NCI-H446 treated with DMSO at 0.1 percent for 48 hours (cell line): ENCODE results near the gene LRRC15.

Source experiments
- DNase-seq: peaks from one replicate; lab custom pipeline; 2025; lab: John Stamatoyannopoulos, UW

The LRRC15 gene

DNA sequence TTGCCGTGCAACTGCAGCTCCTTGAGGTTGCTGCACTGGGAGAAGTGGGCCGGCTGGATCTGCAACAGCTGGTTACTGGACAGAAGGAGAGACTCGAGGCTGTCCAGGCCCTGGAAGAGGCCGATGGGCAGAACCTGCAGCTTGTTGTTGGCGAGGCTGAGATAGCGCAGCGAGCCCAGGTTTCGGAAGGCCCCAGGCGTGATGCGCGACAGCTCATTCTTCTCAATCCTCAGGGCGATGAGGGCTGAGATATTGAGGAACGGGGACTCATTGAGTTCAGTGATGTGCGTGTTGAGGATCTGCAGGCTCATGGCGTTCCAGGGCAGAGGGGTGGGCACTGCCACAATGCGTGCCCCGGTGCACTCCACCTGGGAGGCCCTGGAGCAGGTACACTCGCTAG, 9.0 kb downstream of the LRRC15 start:
- no peak for DNase-seq

DNA sequence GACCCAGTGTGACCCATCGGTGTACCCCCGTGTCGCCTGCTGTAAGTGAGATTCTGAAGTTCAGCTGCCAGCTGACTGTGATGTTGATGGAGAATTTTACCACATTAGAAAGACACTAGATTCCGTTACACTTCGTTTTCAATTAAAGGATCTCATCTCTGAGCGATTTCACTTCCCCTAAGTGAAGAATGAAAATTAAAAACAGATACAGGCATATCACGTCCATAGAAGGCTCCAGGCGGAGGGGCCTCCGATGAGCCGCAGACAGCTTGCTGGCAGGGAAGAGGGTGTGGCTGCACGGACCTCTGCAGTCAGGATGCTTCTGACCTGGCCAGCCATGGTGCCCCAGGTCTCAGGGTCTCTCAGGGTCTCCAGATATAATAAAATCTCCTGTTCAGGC, 11.9 kb downstream of the LRRC15 start:
- DNase-seq, result no peak

DNA sequence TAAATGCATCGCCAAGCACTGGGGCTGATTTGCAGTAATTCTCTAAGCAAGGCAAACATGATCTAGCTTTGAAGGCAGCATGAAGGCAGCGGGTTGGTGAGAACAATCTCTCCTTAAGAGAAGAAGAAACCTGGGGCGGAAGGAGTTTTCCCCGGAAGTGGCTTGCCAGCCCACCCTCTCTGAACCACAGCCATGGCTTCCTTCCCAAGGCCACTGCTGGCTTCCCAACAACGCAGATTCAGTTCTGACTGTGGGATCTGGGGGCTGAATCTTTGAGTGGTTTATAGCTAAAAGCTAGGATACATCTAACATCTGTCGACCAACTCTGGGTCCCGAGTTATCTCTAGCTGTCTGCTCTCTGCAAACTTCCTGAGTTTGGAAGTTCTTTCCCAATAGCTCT, 14.2 kb downstream of the LRRC15 start:
- DNase-seq, result no peak

DNA sequence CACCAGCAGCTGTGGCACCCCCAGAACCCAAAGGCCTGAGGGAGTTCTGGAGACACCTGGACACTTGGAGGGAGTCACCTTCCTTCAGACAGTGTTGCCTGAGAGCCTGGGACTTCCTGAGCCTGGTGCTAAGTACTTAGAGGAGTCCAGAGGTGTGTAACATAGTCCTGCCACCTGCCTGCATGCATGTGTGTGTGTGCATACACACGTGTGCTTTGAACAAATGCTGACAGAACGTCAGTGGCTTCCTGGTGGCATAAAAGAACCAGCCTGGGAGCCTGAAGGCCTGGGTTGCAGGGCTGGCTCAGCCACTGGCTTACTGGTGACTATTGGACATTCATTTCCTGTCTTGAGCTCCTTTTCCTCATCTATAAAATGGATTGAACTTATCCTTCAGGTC, 15.2 kb downstream of the LRRC15 start:
- DNase-seq, result no peak

DNA sequence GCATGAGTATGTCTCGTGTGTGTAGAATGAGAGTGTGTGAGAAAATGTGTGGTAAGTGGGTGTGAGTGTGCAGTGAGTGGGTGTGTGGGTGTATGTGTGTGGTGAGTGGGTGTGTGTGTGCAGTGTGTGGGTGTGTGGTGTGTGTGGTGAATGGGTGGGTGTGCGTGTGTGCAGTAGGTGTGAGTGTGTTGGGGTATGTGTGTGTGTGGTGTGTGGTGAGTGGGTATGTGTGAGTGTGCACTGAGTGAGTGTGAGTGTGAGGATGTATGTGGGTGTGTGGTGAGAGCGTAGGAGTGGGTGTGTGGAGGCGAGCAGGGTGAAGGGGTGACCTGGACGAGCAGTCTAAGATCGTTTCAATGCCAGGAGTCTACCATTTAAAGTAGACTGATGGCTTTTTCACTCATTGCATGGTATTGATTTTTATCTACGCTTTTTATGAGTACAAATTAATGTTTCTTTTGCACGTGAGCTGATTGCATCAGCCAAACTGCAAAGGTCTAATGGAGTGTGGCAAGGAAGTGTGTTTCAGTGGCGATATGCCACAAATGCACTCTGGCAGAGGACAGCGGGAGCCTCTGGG, 16.8 kb downstream of the LRRC15 start:
- no peak for DNase-seq

DNA sequence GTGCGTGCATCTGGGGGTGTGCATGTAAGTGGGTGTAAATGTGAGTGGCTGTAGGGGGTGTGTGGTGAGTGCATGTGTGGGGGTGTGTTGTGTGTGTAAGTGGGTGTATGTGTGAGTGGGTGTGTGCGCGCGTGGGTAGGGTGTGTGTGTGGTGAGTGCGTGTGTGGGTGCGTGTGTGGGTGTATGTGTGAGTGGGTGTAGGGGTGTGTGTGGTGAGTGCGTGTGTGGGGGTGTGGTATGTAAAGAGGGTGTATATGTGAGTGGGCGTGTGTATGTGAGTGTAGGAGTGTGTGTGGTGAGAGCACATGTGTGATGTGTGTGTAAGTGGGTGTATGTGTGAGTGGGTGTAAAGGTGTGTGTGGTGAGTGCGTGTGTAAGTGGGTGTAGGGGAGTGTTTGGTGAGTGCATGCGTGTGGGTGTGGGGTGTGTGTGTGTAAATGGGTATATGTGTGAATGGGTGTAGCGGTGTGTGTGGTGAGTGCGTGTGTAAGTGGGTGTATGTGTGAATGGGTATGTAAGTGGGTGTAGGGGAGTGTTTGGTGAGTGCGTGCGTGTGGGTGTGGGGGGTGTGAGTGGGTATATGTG, 17.5 kb downstream of the LRRC15 start:
- DNase-seq, result no peak

DNA sequence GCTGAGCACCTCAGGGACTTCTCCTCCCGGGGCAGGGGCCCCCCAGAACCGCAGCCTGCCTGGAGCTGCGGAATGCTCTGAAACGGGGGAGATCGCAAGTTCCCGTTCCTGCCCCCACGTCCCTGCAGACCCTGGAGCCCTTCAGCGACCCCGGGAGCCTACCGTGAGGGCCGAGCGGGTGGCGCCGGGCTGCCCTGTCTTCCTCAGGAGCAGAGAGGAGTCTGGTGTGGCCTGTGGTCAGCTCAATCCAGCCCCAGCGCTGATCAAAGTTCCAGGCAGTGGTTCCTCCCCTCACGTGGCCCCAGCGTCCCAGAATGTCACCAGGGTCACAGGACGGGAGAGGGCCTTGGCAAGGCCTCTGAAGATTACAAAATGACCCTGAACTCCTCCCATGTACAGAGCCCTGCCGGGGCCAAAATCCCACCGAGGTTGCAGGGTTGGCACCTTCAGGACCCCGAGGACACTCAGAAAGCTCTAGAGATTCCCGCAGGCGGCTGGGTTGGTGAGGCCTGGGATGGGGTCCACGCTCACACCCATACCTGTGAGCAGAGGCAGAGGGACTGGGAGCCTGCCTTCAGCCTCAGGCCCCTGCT, 18.4 kb downstream of the LRRC15 start, which contains the start of gene CPN2:
TSS of gene CPN2 (minus strand) at position 249 of the 593 bp plus-strand sequence. CDS start 8,626 bp downstream, outside the sequence.
- no peak for DNase-seq

DNA sequence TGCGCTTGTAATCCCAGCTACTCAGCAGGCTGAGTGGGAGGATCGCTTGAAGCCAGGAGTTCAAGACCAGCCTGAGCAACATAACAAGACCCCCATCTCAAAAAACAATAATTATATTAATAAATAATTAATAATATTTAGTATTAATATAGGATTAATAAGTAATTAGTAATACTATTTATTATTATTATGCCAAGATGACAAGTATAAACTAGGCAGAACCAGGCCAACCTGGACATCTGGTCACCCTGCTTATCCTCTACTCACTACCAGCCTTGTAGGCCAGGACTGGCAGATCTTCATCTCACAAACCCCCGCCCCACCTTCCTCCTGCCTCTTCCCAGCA, 18.8 kb downstream of the LRRC15 start:
- no peak for DNase-seq

DNA sequence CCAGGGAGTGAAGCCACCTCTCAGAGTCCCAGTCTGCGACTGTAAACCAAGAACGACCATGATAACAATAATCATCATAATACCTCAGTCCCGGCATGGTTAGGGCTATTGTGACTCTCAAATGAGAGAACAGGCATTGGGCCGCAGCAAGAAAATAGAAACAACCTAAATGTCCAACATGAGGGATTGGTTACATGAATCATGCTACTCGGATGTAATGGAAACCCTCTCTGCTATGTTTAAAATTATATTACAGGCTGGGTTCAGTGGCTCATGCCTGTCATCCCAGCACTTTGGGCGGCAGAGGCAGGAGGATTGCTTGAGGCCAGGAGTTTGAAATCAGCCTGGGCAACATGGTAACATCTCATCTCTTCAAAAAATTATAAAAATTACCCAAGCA, 21.2 kb downstream of the LRRC15 start:
- DNase-seq, result no peak

DNA sequence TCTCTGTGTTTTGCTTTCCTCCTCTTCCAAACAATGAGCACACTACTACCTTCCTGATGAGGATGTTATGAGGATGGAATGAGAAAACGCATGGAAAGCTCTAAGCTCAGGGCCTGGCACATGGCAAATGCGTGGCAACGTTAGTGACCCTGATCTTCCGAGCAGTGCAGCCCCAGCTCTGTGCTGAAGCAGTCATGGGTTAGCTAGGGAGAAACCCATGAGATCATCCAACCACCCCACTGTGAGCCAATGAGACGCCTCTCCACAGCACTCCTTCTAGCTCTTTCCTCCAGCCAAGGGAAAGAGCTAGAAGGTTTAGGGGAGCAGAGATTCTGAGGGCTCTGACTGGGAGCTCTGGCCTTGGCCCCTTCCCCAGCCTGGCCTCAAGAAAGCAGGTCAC, 22.9 kb downstream of the LRRC15 start:
- no peak for DNase-seq

DNA sequence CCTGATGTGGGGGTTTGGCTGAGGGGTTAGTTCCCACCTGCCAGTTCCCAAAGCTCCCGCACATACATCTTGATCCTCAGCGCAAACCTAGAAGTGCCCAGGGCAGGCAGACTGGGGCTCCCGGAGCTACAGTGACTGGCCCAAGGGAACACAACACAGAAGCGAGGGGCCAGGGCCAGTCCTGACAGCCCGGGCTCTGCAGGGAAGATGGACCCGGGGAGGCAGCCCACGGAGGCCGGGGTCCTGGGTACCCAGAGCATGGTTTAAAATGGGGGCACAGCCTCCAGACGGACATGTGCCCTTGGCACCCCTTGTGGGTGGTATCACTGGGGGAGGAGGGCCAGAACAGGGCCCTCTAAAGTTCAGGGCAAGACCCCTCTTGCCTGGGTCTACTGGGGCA, 23.5 kb downstream of the LRRC15 start:
- DNase-seq, result no peak

DNA sequence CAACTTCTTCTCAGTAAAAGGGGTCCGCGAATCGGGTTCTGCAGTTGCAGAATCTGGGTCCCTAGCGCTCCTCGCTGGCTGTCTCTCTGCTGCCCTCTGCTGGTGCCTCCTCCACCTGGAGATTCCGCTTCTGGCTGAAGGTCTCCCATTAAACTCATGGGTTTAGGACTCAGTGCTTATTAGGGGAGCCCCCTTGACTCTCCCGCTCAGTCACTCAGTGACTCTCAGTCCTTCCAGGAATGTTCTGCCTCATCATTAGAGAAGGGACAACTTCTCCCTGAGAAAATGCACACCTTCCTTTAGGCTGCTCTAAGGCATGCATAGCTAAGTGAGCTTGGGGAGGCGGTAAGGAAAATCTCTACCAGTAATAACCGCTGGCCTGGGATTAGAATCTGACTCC, 25.5 kb downstream of the LRRC15 start:
- no peak for DNase-seq

DNA sequence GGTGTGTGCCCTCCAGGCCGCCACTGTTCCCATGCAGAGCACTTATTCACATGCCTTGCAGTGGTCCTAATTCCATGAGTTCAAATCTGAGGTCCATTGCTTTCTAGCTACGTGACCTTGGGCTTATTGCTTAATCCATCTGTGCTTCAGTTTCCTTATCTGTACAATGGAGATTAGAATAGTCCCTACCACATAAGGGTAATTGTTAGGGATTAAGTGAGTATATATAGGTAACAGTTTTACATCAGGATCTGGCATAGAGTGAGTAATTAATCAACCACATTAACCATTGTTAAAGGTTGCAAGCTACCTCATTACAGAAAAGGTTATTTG, 26.0 kb downstream of the LRRC15 start:
- no peak for DNase-seq

DNA sequence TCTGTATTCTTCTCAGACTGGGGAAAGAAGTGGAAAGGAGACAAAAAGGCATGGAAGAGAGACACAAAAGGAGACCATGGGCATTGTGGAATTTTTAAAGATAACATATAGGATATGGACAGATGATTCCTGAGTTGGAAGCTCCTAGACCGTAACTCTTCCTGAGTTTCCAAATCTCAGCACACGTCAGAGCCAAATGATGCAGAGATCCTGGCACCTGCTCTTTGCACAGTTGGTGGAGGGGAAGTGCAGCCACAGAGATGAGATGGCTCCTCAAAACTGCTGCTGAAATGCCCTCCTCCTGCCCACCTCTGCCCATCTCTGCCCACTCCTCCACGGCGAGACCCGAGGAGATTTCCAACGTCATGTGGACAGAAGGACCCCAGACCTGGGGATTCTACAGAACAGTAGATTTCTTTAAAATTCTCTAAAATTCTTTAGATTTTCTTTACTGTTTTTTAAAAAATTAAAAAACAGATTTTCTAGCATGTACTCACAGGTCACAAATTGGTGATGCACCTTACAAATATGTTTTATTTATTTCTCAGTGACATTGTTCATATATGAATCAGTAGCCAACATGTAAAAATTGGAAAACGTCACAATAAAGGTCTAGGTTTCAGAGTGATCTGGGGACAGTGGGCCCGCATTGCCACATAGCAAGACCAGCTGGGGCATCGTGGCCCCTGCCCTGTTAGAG, 26.5 kb downstream of the LRRC15 start:
- no peak for DNase-seq

DNA sequence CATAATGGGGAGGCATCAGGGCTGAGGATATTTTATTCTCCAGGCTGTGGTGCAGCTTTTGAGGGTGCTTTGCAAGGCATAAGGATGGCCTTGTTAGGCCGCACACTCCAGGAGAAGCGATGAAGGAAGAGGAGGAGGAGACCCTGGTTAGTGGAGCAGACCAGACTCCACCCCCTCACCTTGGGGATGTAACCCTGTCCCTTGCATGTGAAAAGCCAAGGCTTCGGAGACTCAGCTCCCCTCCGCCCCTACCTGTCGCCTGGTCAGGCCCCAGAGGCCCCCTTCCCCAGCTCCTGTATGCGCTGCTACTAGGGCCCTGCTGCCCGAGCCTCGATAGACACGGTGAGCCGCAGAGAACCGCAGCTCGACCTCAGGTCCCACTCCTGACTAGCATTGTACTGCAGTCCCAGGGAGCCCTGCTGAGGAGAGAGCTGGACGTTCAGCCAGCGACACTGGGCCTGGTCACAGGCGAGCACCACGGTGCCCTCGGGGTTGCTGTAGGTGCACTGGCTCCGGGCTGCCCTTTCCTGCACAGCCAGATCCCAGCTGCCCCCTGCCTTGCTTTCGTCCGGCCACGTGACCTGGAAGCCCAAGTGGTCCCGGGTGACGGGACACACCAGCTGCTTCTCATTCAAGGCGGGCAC, 28.7 kb downstream of the LRRC15 start:
- no peak for DNase-seq

DNA sequence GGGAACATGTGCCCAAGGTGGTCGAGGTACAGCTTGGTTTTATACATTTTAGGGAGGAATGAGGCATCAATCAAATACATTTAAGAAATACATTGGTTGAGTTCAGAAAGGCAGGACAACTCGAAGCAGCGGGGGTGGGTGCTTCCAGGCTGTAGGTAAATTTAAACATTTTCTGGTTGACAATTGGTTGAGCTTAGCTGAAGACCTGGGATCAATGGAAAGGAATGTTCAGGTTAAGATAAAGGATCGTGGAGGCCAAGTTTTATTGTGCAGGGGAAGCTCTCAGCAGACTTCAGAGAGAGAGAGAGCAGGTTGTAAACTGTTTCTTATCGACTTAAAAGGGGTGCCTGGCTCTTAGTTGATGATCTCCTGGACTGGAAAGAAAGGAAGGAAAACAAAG, 29.7 kb downstream of the LRRC15 start:
- DNase-seq, result no peak

DNA sequence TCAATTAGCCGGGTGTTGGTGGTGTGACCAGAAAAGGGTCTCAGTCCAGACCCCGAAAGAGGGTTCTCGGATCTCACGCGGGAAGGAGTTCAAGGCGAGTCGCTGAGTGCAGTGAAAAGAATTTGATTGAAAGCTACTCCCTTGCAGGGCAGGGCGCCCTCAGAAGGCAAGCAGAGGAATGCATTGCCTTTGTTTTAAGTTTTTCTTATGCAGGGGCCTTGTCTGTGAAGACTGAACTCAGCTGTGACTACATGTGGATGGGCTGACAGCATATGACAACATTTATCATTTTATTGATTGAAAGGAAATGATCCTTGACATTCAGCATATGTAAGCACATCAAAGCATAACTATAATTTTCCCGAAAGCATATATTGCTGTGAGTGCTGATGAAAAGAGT, 30.2 kb downstream of the LRRC15 start:
- DNase-seq, result no peak

DNA sequence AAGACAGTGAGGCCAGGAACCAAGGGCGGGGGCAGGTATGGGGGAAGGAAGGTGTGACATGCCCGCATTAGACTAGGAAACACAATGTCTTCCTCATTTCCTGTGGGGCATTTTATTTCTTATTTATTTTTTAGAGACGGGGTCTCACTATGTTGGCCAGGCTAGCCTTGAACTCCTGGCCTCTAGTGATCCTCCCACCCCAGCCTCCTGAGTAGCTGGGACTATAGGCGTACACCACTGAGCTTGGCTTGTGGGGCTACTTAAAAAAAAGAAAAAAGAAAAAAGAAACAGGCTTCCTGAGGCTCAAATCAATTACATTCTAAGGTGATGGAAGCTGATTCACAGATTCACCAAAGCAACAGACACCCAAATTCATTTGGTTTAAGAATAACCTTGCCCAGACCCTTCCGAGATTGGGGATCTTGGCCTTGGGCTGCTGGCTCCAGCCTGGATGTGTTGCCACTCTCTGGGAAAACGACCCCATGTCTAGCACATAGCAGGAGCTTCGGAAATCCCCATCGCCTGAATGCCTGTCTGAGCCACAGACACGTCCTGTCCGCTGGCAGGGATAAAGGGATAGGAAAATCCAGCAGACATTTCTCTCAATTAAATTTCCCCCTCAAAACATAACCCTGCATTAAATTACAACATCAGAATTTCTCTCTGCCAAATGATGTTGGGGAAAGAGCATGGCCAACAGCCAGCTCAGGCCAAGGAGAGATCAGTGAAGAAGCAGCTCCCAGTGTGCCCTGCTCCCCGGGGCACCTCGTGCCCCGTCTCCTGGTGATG, 31.4 kb downstream of the LRRC15 start:
- DNase-seq, result no peak

DNA sequence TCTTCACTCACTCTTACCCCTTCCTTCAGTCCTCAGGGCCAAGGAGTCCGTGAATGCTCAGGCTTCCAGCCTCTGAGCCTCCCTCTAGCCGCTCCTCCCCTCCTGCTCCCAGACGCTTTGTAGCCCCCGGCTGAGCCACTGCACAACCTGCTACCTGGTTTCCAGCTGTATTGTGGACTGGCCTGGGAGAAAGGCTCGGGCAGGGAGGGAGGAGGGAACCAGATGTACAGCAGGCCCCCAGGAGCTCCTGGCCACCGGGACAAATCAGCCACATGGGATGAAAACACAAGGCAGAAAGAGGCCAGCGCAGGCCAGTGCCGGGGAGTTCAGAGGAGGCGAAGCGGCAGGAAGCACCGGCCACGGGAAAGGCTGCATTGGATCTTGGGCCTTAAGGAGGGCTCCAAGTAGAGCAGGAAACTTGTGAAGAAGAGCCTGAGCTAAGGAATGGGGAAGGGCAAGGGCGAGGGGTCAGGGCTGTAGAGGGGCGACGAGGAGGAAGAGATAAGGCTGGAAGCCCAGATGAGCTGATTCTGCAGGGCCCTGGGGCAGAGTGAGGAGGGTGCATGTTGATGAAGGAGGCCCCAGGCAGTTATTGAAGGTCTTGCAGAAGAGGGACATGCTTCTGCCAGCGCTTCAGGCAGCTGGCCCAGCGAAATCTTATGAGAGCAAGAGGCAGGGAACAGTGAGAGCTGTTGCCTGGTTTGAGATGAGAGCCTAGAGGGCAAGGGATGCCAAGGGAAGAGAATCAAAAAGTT, 32.8 kb downstream of the LRRC15 start:
- DNase-seq, result no peak

DNA sequence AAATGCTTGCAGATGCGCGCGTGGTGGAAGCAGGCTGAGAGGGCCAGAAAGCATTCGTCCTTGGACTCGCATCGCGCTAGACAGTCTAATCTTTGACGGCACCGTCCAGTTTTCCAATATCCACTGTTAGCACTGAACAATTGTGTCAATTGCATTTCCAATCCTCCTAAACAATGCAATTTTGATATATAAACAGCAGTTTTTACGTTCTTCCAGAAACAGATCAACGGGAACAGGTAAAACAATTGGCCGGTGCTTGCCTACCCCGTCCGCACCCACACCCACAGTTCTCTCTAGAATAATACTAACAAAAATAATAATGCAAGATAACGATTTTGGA, 35.6 kb downstream of the LRRC15 start:
- no peak for DNase-seq

DNA sequence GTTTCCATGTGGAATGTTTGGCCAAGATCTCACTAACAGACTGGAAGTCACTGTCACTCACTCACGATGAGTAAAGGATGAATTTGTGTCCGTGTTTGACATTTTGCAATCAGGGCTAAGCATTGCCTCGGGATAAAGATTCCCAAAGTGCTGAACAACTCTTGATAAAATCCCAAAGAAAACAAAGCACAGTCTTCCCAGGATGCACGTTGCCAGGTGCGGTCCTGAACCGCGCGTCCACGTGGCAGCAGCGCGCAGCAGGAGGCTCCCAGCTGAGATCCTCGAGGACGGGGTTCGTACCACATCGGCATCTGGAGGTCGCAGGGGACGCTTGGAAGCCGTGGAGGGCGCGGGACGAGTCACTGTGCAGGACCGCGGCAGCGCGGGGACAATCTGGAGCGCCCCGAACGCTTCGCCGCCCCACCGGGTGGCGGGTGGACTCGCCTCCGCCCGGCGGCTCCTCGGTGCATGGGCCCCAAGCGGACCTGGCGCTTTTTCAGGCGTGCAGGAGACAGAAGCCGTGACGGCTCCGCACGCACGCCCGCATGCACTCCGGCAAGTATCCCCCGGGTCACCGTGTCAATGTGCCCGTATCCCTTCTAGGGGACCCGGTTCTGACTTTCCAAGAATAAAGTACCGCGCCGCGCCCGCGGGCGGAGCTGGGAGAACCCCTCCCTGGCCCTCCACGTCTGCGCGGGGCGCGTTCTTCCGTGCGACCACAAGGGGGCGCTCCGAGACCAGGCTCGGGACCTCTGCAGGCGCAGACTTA, 36.1 kb downstream of the LRRC15 start:
- no peak for DNase-seq
